GM23338 (cell line): Measurements from ENCODE around the gene TMEM145. TPM values are rescaled to one million over a fixed set of nuclear protein-coding genes. Genes with fewer than 3 reads are reported as not detected.

Source experiments
- ATAC-seq: fragments of 200-7000 bp; cut with Tn5 transposase; 3 replicates; pipeline ENCODE4 v1.9.1; 2020
- DNase-seq: peaks from one replicate; pipeline ENCODE4 v3.0.0-alpha.2; 2015; ENCODE audit warnings: low spot score
- H2AFZ ChIP-seq: fragments of 200-600 bp; sonication (generic); 2 replicates; pipeline ENCODE4 v1.8.0; 2016; ENCODE audit warnings: antibody characterized with exemption, mild to moderate bottlenecking, moderate library complexity
- H3F3A ChIP-seq: fragments of 200-600 bp; sonication (generic); replicated peaks from 2 replicates; pipeline ENCODE4 v1.8.0; 2017; ENCODE audit warnings: antibody characterized with exemption, mixed run types, low read depth
- H3K27ac ChIP-seq: fragments of 200-600 bp; sonication (generic); 2 replicates; pipeline ENCODE4 v1.6.1; 2016; ENCODE audit warnings: low read depth
- H3K27me3 ChIP-seq: fragments of 200-600 bp; sonication (generic); 2 replicates; pipeline ENCODE4 v1.8.0; 2016; ENCODE audit warnings: mild to moderate bottlenecking, mixed run types, moderate library complexity; ENCODE audit not compliant: insufficient read depth
- H3K36me3 ChIP-seq: fragments of 200-600 bp; sonication (generic); 2 replicates; pipeline ENCODE4 v1.8.0; 2016; ENCODE audit warnings: mild to moderate bottlenecking; ENCODE audit not compliant: insufficient read depth
- H3K4me1 ChIP-seq: fragments of 200-600 bp; sonication (generic); 2 replicates; pipeline ENCODE4 v1.8.0; 2016; ENCODE audit warnings: mild to moderate bottlenecking, moderate library complexity; ENCODE audit not compliant: insufficient read depth
- H3K4me2 ChIP-seq: fragments of 200-600 bp; sonication (generic); 2 replicates; pipeline ENCODE4 v1.7.1; 2017; ENCODE audit warnings: mixed run types
- H3K4me3 ChIP-seq: fragments of 200-600 bp; sonication (generic); 2 replicates; pipeline ENCODE4 v1.6.1; 2016; ENCODE audit warnings: mixed run types
- H3K79me2 ChIP-seq: fragments of 200-600 bp; sonication (generic); replicated peaks from 2 replicates; pipeline ENCODE4 v1.8.0; 2017; ENCODE audit warnings: mild to moderate bottlenecking; ENCODE audit not compliant: insufficient read depth
- H3K9me2 ChIP-seq: fragments of 200-600 bp; sonication (generic); 2 replicates; pipeline ENCODE4 v1.8.0; 2017; ENCODE audit not compliant: insufficient read depth
- H4K20me1 ChIP-seq: fragments of 200-600 bp; sonication (generic); replicated peaks from 2 replicates; pipeline ENCODE4 v1.8.0; 2017; ENCODE audit warnings: mild to moderate bottlenecking; ENCODE audit not compliant: insufficient read depth
- H3K27ac Mint-ChIP-seq: 2 replicates; pipeline ENCODE4 v1.8.0; 2020; ENCODE audit warnings: inconsistent platforms, mild to moderate bottlenecking, moderate library complexity, mixed read lengths
- H3K27me3 Mint-ChIP-seq: 3 replicates; pipeline ENCODE4 v1.8.0; 2022; ENCODE audit warnings: low read depth, mild to moderate bottlenecking, moderate library complexity, mixed read lengths, inconsistent platforms; ENCODE audit not compliant: insufficient read depth, poor library complexity
- H3K36me3 Mint-ChIP-seq: 3 replicates; pipeline ENCODE4 v1.8.0; 2021; ENCODE audit warnings: low read depth, mild to moderate bottlenecking, inconsistent platforms, moderate library complexity, mixed read lengths
- H3K4me1 Mint-ChIP-seq: 3 replicates; pipeline ENCODE4 v1.8.0; 2020; ENCODE audit warnings: mild to moderate bottlenecking, inconsistent platforms, mixed read lengths
- H3K4me3 Mint-ChIP-seq: 3 replicates; pipeline ENCODE4 v1.8.0; 2021; ENCODE audit warnings: moderate library complexity, mild to moderate bottlenecking, inconsistent platforms, mixed read lengths
- H3K9me3 Mint-ChIP-seq: 3 replicates; pipeline ENCODE4 v1.8.0; 2020; ENCODE audit warnings: moderate library complexity, mild to moderate bottlenecking, inconsistent platforms, mixed read lengths
- CREB1 ChIP-seq: fragments of 250-450 bp; sonication (Bioruptor Pico); IDR thresholded peaks from 2 replicates; pipeline ENCODE4 v1.5.0; 2020; ENCODE audit warnings: low read depth, mild to moderate bottlenecking, moderate library complexity
- CTCF ChIP-seq, 2 experiments: fragments of 200-600 bp in 1 of 2; sonication (generic) in 1 of 2; conservative IDR thresholded peaks; 2 replicates each; pipeline versions ENCODE4 v1.5.1 to v1.6.1; 2016 to 2017; ENCODE audit warnings: antibody characterized with exemption in 2 of 2, low read depth in 2 of 2, mild to moderate bottlenecking in 2 of 2, moderate library complexity in 1 of 2
- ETS1 ChIP-seq: IDR thresholded peaks from 2 replicates; pipeline ENCODE4 v1.6.1; 2016; ENCODE audit warnings: antibody characterized with exemption
- EZH2 ChIP-seq: fragments of 200-600 bp; sonication (generic); IDR thresholded peaks from one replicate; pipeline ENCODE4 v1.8.0; 2017; ENCODE audit warnings: antibody characterized with exemption, mild to moderate bottlenecking, low read depth; ENCODE audit not compliant: unreplicated experiment
- EZH2phosphoT487 ChIP-seq: fragments of 200-600 bp; sonication (generic); IDR thresholded peaks from one replicate; pipeline ENCODE4 v1.8.1; 2018; ENCODE audit warnings: antibody characterized with exemption; ENCODE audit not compliant: unreplicated experiment
- JUNB ChIP-seq: IDR thresholded peaks from one replicate; pipeline ENCODE4 v1.6.1; 2016; ENCODE audit warnings: antibody characterized with exemption; ENCODE audit not compliant: unreplicated experiment
- NANOG ChIP-seq: IDR thresholded peaks from 2 replicates; pipeline ENCODE4 v1.6.1; 2016; ENCODE audit warnings: antibody characterized with exemption, borderline replicate concordance
- POLR2AphosphoS5 ChIP-seq: IDR thresholded peaks from 2 replicates; pipeline ENCODE4 v1.6.1; 2016; ENCODE audit warnings: antibody characterized with exemption, low read depth
- REST ChIP-seq: IDR thresholded peaks from one replicate; pipeline ENCODE4 v1.6.1; 2018; ENCODE audit warnings: antibody characterized with exemption; ENCODE audit not compliant: unreplicated experiment
- STAT1 ChIP-seq: IDR thresholded peaks from one replicate; pipeline ENCODE4 v1.6.1; 2016; ENCODE audit warnings: antibody characterized with exemption; ENCODE audit not compliant: unreplicated experiment
- ZNF331 ChIP-seq: fragments of 250-450 bp; sonication (Bioruptor Pico); IDR thresholded peaks from 2 replicates; pipeline ENCODE4 v1.5.0; 2020; ENCODE audit warnings: low read depth, mild to moderate bottlenecking, moderate library complexity
- polyA plus RNA-seq: library from polyadenylated mRNA; unstranded; fragments of >200 nt; fragmentation: Nextera tagmentation; extraction: Ambion mirVana; gene quantifications from 2 replicates; pipeline ENCODE4 v1.2.1, GENCODE V29; 2016
- total RNA-seq: library from RNA; depleted of rRNA; stranded (reverse); fragments of >200 nt; shearing (Covaris generic); gene quantifications from 2 replicates; pipeline ENCODE4 v1.2.3, GENCODE V29; 2014

TMEM145 gene
- total and polyA plus RNA-seq, 2 experiments from 2014 or later: 1.9 to 5.4 TPM

- H3K36me3 Mint-ChIP-seq: no peaks in the 10 kb centered on the region
- H3K27ac Mint-ChIP-seq: no peak overlapping the region
- H3K4me3 Mint-ChIP-seq: no peak overlapping the region
- H3K4me1 Mint-ChIP-seq: peaks cover 15% of the 10 kb centered on the region
- Histone ChIP-seq H3K4me3 (no peak overlapping the region), H3K27ac (no peak overlapping the region), H3K4me2 (no peak overlapping the region), H3K4me1 (peaks cover 5% of the 10 kb centered on the region; the same call in 1 of the 2 replicates), H3F3A (0 out of 2 replicates have a peak, but pooled peaks cover 11% of the 10 kb centered on the region), H4K20me1 (no peaks in the 10 kb centered on the region), H3K27me3 (peaks cover 15% of the 10 kb centered on the region), H3K36me3 (no peaks in the 10 kb centered on the region), H2AFZ (no peak overlapping the region), H3K9me2 (no peaks in the 10 kb centered on the region), H3K79me2 (no peaks in the 10 kb centered on the region)
- TF ChIP-seq STAT1 (no peak), ZNF331 (CRISPR knock-in tag) (no peak), CTCF (conservative IDR thresholded peaks at IDR 0.05; ENCODE audit: low read depth in 2 of 2) (peak in 1 of 2 experiments; percentile 35; a peak in 1 of 4 replicates), POLR2AphosphoS5 (no peak)
- H3K27me3 Mint-ChIP-seq: peaks cover 23% of the 10 kb centered on the region
- DNase-seq (no peak), ATAC-seq (no peak)
- no peaks in the 10 kb centered on the region for H3K9me3 Mint-ChIP-seq
Measured at GRCh38 chr19:42317535-42317934, 4.4 kb downstream of the TMEM145 start.

GRCh38 chr19:42322305-42322704, 9.2 kb downstream of the TMEM145 start:
- H3K4me1 ChIP-seq: 0 out of 2 replicates have a peak, but pooled peaks cover 6% of the 10 kb centered on the region
- H3K27me3 Mint-ChIP-seq: peaks cover 20% of the 10 kb centered on the region
- TF ChIP-seq NANOG: no peak
- TF ChIP-seq STAT1: no peak
- TF ChIP-seq EZH2phosphoT487: no peak
- no peak for TF ChIP-seq REST
- no peak for TF ChIP-seq POLR2AphosphoS5
- TF ChIP-seq EZH2: no peak
- no peak for TF ChIP-seq CTCF (conservative IDR thresholded peaks at IDR 0.05; ENCODE audit: low read depth in 2 of 2)
- no peak for TF ChIP-seq ETS1
- no peak for TF ChIP-seq JUNB
- no peak for TF ChIP-seq CREB1 (CRISPR knock-in tag)

More at GRCh38 chr19:42322305-42322704, 9.2 kb downstream of the TMEM145 start:
- H3K79me2 ChIP-seq: peaks cover 10% of the 10 kb centered on the region
- no peaks in the 10 kb centered on the region for H3K9me2 ChIP-seq
- H3K36me3 ChIP-seq: no peaks in the 10 kb centered on the region
- H3K27ac ChIP-seq: no peak overlapping the region
- H3K9me3 Mint-ChIP-seq: no peaks in the 10 kb centered on the region
- no peak overlapping the region for H3K27ac Mint-ChIP-seq
- H3K27me3 ChIP-seq: peaks cover 14% of the 10 kb centered on the region
- DNase-seq (no peak), ATAC-seq (no peak)
- H3K4me3 ChIP-seq: no peak overlapping the region
- peaks cover 6% of the 10 kb centered on the region for H3F3A ChIP-seq
- H3K36me3 Mint-ChIP-seq: no peaks in the 10 kb centered on the region
- no peak overlapping the region for H3K4me2 ChIP-seq
- no peak overlapping the region for H2AFZ ChIP-seq
- peaks cover 14% of the 10 kb centered on the region for H3K4me1 Mint-ChIP-seq
- no peaks in the 10 kb centered on the region for H4K20me1 ChIP-seq
- no peak overlapping the region; the same call in 2 of the 3 replicates for H3K4me3 Mint-ChIP-seq
